Measurements from ENCODE around the gene CCDC92B.

Gene CCDC92B

DNA sequence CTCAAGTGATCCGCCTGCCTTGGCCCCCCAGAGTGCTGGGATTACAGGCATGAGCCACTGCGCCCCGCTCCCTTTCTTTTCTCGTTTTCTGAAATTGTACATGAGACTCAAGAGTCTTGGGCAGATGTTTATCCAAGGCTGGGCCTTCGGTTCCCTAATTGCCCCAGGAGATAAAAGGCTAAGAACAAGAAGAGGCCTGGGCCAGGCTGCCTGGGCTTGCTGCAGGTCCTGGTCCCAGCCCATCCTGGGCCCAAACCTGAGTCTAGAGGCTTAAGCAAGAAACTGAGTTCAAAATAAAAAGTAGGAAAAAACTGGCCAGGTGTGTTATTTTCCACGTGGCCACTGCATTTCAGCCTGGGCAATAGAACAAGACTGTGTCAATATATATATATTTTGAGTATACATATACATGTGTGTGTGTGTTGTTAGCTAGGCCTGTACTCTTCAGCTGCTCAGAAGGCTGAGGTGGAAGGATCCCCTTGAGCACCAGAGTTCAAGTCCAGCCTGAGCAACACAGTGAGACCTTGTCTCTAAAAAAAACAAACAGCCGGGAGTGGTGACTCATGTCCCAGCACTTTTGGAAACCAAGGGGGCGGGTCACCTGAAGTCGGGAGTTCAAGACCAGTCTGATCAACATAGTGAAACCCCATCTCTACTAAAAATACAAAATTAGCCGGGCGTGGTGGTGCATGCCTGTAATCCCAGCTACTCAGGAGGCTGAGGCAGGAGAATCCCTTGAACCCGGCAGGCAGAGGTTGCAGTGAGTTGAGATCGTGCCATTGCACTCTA lies 31.1 kb downstream of the CCDC92B start:
- no peak for DNase-seq

DNA sequence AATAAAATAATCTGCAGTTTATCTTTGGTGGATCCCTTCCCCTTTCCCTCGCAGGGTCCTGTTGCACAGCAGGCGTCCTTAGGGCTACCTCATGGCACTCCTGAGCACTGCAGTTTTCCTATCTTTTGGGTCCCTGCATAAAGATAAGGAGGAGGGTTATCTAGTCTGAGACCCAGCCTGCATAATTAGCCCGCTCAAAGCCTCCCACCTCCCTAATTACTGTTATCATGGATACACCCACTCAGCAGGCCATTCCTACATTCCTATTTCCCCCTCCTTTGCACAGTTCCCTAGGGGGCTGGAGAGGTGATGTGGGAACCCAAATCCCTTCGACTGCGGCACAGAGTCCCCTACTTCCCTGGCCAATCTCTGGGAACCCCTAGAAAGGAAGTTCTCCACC lies 32.8 kb downstream of the CCDC92B start:
- DNase-seq: no peak

DNA sequence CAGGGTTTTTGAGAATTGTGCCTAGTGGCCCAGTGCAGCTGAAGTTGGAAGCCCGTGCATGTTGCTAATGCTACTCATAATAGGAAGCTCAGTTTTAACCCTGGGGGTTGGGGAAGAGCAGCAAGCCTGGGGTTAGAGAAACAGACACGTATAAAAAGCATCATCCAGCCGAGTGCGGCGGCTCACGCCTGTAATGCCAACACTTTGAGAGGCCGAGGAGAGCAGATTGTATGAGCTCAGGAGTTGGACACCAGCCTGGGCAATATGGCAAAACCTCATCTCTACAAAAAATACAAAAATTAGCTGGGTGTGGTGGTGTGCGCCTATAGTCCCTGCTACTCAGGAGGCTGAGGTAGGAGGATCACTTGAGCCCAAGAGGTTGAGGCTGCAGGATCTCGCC lies 35.6 kb downstream of the CCDC92B start:
- no peak for DNase-seq

DNA sequence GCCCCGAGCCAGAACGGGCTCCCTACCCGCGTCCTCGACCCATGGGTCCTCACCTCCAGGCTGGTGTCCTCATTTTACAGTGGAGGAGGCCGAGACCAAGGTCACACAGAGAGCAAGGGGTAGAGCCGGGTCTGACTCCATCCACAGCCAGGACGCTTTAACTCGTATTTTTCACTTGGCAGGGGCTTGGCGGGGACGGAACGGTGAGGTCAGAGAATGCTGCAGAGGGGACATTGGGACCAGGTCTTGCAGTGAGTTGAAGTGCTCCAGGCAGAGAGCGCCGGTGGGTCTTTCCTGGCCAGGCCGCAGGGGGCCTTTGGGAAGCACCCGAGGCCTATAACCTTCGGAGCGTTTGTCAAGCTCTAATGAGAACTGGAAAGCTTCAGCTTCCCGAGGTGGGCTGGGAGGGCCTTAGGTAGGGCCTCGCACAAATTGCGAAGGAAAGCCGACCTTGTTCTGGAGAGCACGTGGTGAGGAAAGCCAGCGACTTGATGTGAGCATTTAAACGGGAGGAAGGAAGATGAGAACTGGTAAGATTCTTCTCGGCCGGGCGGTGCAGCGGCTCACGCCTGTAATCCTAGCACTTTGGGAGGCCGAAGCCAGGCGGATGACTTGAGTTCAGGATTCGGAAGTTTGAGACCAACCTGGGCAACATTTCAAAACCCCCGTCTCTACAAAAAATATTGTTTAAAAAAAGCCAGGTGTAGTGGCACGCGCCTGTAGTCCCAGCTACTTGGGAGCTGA lies 37.0 kb downstream of the CCDC92B start:
- DNase-seq: no peak

DNA sequence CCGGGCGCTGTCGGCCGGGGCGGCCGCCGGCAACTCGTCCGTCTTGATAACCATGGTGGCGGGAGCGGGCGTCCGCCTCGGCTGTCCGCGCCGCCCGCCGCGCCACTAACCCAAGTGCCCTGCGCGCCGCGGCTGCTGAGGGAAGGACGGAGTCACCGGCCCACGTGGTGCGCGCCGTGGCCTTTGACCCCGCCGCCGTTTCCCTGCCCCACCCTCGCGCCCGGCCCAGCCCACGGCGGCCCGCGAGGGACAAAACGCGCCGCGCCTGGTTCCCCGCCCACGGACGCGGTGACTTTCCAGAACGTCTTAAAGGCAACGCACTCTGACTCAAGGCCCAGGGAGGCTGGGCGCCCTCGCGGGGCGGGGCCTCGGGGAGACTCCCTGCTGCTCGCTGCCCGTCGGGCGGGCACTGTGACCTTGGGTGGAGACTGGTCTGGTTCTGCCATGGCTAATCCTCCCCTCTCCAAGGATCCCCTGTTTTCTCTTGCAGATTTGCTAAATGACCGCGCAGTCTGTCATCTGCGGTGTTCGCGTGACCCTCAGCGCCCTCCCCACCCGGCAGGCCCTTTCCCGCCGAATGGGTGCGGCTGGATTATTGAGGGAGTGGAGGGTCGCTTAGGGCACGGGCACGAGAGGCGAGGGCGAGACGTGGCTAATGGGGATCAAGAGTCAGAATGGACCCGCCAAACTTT lies 37.7 kb downstream of the CCDC92B start, which contains the start of gene CLUH:
Gene CLUH (minus strand): TSS at position 157 of the 692 bp plus-strand sequence. CDS start 103 bp downstream, at position 54.
- DNase-seq: peak; percentile 96

DNA sequence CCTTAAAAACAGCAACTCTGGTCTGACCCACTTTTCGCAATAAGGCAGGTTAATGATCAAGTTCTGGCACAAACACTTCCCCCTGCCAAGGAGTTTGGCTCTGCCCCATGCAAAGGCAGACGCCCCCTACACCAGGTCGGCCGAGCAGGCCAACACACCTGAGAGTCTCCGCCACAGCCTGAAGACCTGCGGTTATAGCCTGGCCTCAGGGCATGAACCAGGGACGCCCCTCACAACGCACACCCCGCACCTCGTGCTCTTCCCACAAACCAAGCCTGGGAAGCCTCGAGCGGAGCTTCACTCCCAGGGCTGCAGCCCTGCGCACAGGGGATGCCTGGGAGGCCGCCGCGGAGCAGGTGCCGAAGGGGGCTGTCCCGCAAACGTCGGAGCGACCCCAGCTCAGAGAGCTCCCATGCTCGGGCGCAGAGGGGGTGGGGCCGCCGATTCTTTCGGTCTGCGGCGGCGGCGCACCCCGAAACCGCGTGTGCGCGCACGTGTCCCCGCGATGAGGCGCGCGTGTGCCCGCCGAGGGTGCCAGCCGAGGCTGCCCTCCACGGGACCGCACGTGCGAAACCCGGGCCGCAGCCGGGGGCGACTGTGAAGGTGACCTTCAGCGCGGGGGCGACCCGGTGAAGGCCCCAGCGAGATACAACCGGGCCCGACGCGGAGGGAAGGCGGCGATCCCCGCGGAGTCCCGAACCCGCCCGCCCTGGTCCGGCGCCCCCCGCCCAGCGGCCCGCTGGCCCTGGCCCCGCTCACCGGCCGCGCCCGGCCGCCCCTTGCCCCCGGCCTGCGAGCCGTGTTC lies 38.4 kb downstream of the CCDC92B start:
- no peak for DNase-seq

DNA sequence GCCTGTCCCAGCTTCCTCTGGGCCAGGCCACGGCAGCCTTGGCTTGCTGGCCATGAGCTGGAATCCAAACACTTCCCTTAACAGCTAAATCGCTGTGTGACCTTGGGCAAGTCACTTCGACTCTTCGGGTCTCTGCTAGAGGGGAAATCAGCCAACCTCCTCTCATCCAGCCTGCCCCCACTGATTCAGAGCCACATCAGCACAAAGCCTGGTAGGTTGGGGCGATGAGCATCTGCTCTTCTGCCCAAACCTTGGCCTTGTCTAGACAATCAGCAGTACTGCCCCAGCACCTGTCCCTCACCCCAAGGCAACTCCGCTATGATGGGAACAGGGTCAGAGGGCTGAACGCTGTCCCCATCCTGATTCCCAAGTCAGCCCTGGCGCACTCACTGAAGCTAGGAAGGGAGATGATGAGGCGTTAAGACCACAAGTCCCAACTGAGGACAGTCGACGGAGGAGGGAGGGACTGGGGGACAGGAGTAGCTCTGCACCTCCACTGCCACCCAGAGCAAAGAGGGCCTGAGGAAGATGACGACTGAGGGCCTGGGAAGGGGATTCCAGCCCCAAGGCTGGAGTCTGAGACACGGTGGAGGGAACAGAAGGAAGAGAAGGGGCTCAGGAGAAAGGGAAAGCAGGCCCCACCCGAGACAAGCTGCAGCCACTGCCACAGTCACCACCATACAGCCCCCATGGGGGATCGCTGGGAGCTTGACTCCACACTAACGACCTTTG lies 39.2 kb downstream of the CCDC92B start:
- no peak for DNase-seq

DNA sequence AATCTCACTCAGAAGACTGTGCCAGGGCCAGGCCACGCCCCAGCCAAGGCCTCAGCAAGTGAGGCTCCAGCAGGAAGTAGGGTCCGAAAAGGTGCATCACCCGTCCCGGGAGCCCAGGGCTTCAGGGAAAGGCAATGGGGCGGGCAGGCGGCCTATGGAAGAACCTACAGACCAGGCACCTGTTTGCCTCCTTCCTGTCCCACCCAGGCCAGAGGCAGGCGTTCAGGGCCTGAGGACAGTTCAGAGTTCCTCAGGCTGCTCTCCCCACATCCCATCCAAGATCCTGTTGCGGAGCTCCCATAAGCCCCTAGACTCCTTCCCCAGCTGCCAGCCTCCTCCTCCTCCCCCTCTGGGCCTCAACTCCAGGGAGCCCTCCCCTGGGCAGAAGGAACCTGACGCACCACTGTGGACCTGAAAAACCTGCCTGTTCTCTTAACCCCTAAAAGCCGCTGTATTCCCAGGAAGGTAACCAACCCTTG lies 40.2 kb downstream of the CCDC92B start:
- DNase-seq: no peak

DNA sequence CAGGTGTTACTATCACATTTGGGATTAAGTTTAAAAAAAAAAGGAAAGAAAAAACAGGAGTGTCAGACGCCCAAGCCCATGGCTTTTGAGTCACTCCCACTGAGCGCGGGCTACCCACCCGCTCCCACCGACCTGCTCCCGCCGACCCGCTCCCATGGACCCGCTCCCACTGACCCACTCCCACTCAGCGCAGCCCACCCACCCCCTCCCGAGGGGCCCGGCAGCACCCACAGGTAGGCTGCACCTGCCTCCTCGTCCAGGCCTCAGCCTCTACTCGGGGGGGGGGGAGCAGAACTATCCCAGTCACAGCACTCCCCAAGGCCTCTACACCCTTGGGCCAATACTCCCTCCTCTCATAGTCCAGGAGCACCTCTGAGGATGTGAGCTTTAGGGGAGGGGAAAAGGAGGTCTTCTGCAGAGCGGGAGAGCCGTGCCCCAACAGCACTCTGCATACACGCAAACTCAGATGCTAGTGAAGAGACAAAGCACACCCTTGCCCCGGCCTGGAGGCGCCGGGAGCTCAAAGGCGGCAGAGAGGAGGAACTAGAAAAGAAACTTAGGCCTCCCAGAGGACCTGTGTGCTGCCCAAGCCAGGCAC lies 40.8 kb downstream of the CCDC92B start:
- no peak for DNase-seq

DNA sequence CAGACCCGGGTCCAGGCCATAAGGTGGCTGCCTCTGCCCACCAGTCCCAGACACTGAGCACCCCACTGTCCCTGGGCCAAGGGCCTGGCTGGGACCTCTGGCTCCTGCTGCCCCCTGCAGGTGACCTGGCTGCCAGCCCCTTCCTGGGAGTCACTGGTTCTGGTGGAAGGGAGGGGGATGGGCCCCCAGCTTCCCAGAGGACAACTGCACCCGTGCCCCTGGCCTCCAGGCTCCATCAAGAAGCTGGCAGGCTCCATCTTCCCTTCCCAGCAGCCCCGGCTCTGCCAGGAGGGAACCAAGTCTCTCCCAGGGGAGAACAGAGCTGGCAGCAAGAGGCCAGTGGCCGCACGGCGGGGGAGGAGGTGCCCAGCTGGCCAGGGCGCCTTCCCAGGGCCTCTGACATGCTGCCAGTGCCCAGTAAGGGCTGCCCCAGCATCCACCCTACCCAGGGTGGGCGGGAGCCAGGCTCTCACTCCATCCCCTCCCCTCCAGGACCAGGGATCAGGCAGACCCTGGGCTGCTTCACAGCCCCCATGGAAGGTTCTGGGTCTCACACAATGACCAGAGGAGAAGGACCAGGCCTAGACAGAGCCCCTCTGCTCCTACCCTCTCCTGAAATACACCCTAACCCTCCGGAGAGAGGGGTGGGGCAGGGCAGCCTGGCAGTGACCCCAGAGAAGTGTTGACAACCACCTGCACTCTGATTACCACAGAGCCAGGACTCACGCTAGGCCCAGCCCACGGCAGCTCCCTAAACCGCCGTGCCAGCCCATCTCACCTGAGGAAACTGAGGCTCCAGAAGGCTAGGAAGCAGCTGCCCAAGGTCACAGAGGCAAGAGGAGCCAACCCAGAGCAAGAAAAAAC lies 41.5 kb downstream of the CCDC92B start:
- DNase-seq: no peak

DNA sequence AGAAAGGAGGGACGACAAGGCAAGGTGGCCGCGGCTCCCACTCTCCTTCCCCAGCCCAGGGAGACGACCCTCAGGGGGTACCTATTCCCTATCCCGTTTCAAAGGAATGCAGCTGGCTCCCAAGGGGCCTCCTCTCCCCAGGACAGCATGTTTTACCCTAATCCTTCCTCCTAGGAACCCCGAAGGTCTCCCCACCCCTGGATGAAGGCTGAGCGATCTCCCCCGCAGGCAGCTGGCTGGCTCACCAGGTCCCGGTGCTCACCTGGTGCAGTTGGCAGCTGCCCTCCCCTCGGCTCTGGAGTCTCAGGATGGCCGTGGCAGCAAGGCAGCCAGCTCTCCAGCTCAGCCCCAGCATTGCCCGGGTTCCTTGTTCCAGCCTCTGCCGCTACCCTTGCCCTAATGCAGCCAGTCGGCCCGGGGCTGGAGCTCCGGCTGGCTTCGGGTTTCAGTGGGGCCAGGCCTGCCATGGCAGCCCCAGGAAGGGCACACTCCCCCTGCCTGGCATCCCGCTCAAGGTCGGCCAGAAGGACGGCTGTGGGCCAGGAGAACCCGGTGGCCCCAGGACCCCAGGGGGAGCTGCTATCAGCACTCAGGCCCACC lies 42.4 kb downstream of the CCDC92B start:
- DNase-seq: no peak

DNA sequence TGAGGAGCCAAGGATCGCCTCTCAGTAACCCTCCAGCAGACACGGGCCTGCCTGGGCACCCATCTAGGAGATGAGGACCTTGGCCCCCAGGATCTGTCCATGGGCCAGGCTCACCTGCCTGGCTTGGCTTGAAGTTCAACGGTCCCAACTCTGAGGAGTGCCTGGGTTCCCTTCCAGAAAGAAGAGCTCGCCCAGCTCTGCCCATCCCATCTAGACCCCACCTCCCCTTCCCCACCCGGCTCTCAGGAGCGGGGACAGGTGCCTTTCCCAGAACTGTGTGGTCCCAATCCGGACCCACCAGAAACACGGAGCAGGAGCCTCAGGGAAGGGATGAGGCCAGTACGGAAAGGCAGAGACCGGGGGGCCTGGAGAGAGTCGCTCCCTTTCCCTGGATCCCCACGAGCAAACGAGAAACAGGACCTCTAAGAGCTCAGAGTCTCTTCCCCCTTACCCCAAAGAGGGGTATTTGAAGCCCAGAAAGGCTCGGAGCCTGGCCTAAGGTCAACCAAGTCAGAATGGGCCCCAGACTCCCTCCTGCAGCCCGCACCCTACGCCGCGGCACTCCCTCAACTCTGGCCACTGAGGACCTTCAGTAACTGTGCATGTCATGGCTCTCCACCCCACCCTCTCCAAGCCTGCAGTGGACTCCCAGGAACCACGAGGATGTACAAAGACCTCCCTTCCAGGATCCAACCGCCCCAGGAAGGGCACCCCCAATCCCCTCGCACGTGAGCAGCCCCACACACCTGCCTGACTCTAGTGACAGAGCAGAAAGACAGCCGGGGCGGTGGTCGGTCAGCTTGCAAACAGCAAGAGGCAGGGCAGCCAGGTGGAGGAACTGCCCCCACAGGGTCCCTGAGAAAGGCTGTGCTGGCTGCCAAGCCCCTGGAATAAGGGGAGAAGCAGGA lies 43.3 kb downstream of the CCDC92B start:
- DNase-seq: no peak

DNA sequence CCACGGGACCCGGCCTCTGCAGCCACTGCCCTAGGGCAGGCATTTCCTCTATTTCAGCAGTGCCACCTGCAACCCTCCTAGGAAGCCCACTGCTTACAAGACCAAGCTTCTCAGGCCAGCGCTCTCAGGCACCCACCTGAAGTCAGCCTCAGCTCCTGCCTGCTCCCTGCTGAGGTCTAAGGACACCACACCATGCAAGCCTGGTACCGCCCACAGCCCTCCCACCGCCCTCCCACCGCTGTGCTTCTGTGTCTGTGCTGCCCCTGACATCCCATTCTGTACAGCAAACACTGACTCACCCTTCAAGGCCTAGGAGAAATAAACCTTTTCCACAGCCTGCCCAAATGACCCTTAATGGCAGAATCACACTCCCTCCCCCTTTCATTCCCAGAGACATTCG lies 44.2 kb downstream of the CCDC92B start:
- no peak for DNase-seq

DNA sequence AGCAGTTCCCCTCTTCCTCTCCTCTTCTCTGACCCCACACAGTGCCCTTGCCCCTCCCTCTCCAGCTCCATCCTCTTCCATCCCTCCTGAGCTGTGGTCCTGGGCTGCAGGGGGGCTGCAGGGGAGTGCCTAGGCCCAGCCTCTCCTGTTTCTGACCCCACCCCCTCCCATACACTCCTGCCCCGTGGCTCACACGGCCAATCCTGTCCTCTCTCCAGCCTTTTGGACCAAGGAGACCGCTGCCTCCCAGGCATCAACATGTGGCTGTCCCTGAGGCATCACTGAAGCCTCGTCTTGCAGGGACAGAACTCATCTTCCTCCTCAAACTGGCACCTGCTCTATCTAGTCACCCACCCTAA lies 44.6 kb downstream of the CCDC92B start:
- DNase-seq: no peak

DNA sequence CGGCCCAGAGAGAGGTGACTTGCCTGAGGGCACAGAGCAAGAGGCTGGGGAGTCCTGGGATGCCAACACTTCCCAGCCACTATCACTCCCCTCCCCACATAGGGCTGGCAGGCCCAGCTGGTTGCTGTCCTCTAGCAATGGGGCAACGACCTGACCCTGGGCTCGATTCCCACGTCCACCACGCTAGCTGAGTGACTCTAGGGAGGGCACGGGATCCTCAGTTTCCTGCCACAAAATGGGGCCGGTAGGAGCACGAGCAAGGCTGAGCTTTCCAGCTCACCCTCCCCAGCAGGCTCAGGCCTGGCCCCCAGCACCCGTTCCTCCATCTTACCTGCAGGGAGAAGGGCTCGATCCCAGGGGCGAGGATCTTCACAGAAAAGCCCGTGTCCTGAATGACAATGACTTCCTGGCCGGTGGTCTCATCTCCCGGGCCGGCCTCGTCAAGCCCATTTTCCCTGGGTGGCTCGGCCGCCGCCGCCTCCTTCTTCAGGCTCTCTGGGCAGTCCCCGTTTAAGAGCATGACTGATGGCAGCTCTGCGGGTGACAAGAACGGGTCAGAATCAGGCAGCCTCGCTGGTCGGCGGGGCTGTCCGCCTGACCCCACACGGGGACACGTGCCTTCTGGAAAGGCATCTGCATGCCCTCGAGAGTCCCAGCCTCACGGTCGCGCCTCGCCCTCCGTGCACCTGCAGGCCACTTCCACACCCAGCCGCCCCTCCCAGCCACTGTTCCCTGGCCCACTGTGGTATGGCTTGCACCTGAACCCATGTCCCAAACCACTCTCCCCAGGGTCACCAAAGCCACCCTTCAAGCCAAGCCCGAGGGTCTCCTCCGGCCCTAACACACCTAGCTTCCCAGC lies 45.2 kb downstream of the CCDC92B start:
- no peak for DNase-seq

DNA sequence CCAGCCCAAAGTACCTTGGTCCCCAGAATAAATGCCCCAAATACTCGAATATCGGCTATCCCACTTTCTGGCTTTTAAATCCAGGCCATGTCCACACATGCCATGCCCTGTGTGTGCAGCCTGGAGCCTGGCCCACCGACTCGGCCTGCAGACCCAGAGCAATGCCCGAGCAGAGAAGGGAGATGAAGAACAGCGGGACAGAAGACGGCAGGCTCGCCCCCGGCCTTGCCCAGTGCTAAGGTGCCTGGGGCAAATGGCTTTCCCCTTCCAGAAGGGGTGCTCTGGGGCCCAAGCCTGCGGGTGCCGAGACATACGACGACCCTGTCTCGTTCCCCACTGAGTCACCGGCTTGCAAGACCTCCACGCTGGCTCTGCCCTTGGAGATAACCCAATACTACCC lies 45.8 kb downstream of the CCDC92B start:
- DNase-seq: no peak

DNA sequence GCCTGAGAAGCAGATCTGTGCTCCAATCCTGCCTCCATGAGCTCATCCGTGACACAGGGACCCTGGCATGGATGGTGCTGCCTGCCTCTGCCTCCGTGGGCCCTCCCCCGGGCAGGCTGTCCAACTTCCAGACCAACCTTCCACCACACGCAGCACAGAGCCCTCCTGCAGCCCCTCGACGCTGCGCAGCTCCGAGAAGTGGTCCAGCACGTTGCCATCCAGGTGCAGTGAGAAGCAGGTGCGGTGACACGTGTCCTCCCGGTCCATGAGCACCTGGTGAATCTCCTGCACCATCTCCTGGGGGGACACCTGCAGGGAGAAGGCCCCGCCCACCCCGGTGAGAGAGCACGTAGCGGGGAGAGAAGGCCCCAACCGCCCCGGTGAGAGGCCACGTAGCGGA lies 46.3 kb downstream of the CCDC92B start:
- DNase-seq: no peak
